ENCODE data around the gene HMGCR.

HMGCR gene

GRCh38 chr5:75340714-75341478 lies 3.9 kb downstream of the HMGCR start:
- no peak for TF ChIP-seq CTCF (IDR thresholded peaks at IDR 0.05; ENCODE audit: borderline replicate concordance, control extremely low read depth, extremely low read depth, insufficient read depth, missing control alignments)
- in situ Hi-C loops (cut with MboI; ENCODE audit: low sequenced_read_pairs, unreplicated experiment) = no loop called here
- DNase-seq (ENCODE audit: low spot score) = no peak

- no peak for DNase-seq (ENCODE audit: low spot score)
- in situ Hi-C loops (cut with MboI; ENCODE audit: low sequenced_read_pairs, unreplicated experiment) = no loop called here
These were observed 4.9 kb downstream of the HMGCR start for GRCh38 chr5:75341934-75342333.

GRCh38 chr5:75342836-75343235 lies 5.8 kb downstream of the HMGCR start:
- no peak for DNase-seq (ENCODE audit: low spot score)
- TF ChIP-seq CTCF (IDR thresholded peaks at IDR 0.05; ENCODE audit: borderline replicate concordance, control extremely low read depth, extremely low read depth, insufficient read depth, missing control alignments) = no peak
- in situ Hi-C loops (cut with MboI; ENCODE audit: low sequenced_read_pairs, unreplicated experiment) = no loop called here

More at GRCh38 chr5:75341934-75342333, 4.9 kb downstream of the HMGCR start:
- TF ChIP-seq CTCF (IDR thresholded peaks at IDR 0.05; ENCODE audit: borderline replicate concordance, control extremely low read depth, extremely low read depth, insufficient read depth, missing control alignments) = no peak

GRCh38 chr5:75348241-75348640 lies 11.2 kb downstream of the HMGCR start:
- TF ChIP-seq CTCF (IDR thresholded peaks at IDR 0.05; ENCODE audit: borderline replicate concordance, control extremely low read depth, extremely low read depth, insufficient read depth, missing control alignments) = no peak
- in situ Hi-C loops (cut with MboI; ENCODE audit: low sequenced_read_pairs, unreplicated experiment) = no loop called here
- DNase-seq (ENCODE audit: low spot score) = no peak

GRCh38 chr5:75349663-75350062 lies 12.6 kb downstream of the HMGCR start:
- no peak for TF ChIP-seq CTCF (IDR thresholded peaks at IDR 0.05; ENCODE audit: borderline replicate concordance, control extremely low read depth, extremely low read depth, insufficient read depth, missing control alignments)
- no peak for DNase-seq (ENCODE audit: low spot score)
- in situ Hi-C loops (cut with MboI; ENCODE audit: low sequenced_read_pairs, unreplicated experiment) = no loop called here

GRCh38 chr5:75351139-75351926 lies 14.3 kb downstream of the HMGCR start:
- in situ Hi-C loops (cut with MboI; ENCODE audit: low sequenced_read_pairs, unreplicated experiment) = no loop called here
- TF ChIP-seq CTCF (IDR thresholded peaks at IDR 0.05; ENCODE audit: borderline replicate concordance, control extremely low read depth, extremely low read depth, insufficient read depth, missing control alignments) = no peak
- DNase-seq (ENCODE audit: low spot score) = no peak

All from GM13976 (cell line).